PC-9 (cell line): ENCODE measurements around the gene PDE6B.

Experiments used
- CTCF ChIP-seq: fragments of 200-600 bp; sonication (generic); conservative IDR thresholded peaks from 2 replicates; pipeline ENCODE4 v1.6.1; 2017; ENCODE audit warnings: mixed run types, antibody characterized with exemption, mild to moderate bottlenecking, moderate library complexity
- EZH2 ChIP-seq: fragments of 200-600 bp; sonication (generic); IDR thresholded peaks from 2 replicates; pipeline ENCODE4 v1.8.0; 2017; ENCODE audit warnings: antibody characterized with exemption, low read depth

- no peak for TF ChIP-seq CTCF
- no peak for TF ChIP-seq EZH2
Measured at GRCh38 chr4:671769-672168, 46.4 kb downstream of the PDE6B start.
